Fibroblast of the aortic adventitia (primary cell): Measurements from ENCODE around the gene TCF4. TPM values are rescaled to one million over a fixed set of nuclear protein-coding genes. Genes with fewer than 3 reads are reported as not detected.

Source experiments
- DNase-seq: peaks from one replicate; pipeline ENCODE4 v3.0.0-alpha.2; 2010; ENCODE audit warnings: low read depth
- H3K4me3 ChIP-seq: 2 replicates; pipeline ENCODE4 v1.5.1; 2011; ENCODE audit warnings: low read depth, mild to moderate bottlenecking, control low read depth, low read length, moderate library complexity
- total RNA-seq: library from RNA; depleted of rRNA; stranded (reverse); fragments of >200 nt; gene quantifications from 2 replicates; pipeline ENCODE4 v1.2.3, GENCODE V29; 2012; ENCODE audit warnings: low replicate concordance
- TF ChIP-seq, protein P1 (sequence below): IDR thresholded peaks from 2 replicates; pipeline ENCODE4 v1.5.1; 2011; ENCODE audit warnings: mild to moderate bottlenecking, low read length, control low read depth, inconsistent platforms; ENCODE audit not compliant: insufficient read depth

TCF4 gene
- total RNA-seq, 1 donor = 105 TPM

DNA sequence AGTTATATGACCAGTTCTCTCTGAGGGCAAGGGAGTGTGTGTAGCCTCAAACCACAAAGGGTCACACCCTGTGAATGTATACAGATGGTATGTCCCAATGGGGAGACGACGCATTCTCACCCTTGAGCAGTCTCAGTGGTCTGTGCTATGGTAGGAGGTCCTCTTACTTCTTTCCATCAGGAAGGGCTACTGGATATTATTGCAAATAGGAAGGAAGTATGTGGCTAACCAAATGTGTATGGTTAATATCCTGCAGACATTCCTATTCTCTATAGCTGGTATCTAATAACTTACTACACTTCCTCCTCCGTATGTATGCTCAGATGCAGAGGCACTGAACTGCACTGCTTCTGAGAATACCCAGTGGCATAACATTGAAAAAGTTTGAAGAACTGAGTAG lies 322.0 kb downstream of the TCF4 start:
- no peak for DNase-seq
- no peak overlapping the region for H3K4me3 ChIP-seq
- TF ChIP-seq, protein P1, sequence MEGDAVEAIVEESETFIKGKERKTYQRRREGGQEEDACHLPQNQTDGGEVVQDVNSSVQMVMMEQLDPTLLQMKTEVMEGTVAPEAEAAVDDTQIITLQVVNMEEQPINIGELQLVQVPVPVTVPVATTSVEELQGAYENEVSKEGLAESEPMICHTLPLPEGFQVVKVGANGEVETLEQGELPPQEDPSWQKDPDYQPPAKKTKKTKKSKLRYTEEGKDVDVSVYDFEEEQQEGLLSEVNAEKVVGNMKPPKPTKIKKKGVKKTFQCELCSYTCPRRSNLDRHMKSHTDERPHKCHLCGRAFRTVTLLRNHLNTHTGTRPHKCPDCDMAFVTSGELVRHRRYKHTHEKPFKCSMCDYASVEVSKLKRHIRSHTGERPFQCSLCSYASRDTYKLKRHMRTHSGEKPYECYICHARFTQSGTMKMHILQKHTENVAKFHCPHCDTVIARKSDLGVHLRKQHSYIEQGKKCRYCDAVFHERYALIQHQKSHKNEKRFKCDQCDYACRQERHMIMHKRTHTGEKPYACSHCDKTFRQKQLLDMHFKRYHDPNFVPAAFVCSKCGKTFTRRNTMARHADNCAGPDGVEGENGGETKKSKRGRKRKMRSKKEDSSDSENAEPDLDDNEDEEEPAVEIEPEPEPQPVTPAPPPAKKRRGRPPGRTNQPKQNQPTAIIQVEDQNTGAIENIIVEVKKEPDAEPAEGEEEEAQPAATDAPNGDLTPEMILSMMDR = no peak

DNA sequence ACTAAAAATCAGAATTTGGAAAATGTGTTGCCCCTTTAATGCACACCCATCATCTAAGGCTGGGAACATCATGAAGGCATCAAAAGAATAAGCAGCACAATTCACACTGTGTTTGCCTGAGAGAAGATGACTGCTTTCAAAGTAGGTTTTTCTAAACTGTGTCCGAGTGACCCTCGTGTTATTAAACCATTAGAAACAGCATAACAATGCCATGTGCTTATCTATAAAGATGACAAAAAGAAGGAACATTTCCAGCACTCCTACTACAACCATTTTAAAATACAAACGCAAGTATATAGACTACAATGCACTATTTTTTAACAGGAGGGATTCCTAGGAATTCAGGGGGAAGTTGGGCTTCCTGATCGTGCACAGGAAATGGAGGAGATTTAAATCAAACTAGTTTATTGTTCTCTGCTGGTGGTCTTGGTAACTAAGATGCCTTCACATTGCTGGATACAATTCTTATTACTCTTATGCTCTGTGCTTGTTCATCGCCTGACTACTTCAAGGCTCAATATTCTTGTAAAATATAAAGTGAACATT lies 322.8 kb downstream of the TCF4 start:
- no peak for DNase-seq
- H3K4me3 ChIP-seq = no peak overlapping the region
- TF ChIP-seq, protein P1 = no peak

DNA sequence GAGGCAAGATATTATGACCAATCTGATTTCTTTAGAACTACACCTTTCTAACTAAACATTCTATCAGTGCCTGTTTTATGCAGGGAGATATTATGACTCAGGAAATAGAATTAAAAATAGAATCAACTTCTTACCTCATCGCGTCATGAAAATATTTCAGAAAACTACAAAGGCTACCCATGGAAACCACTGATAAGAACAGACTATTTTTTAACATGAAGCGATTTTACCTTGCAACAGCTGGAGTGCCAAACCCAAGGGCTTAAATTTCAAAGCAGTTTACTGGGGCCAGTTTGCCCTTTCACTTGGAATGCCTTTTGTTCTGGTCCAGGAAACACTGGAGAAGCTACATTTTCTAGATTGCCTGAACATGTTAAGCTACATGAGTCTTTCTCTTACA lies 323.9 kb downstream of the TCF4 start:
- TF ChIP-seq, protein P1 = no peak
- peak; percentile 73 for DNase-seq

DNA sequence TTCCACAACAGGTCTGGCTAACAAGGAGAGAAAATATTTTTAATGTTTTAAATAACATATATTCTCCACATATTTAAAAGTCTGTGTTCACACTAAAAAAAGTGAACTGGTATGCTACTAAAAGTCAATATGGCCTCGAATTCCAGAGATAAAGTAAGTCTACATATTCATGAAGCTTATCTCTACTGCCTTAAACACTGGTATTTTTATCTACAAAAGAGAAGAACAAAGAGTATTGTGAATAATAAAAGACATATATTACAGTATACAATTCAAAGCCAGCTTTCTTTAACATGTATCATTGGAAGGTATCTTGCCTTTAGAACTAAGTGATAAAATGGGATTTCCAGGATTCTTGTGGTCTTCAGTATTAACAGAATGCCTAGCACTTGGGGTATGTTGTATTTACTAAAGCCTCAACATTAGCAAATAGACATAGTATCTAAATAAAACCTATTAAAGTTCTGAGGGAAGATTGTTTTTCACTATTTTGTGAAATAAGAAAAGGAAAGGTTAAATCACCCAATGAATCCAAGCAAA lies 325.9 kb downstream of the TCF4 start:
- no peak overlapping the region for H3K4me3 ChIP-seq
- no peak for DNase-seq
- TF ChIP-seq, protein P1 = no peak

More for the DNA sequence above, 323.9 kb downstream of the TCF4 start:
- no peak overlapping the region for H3K4me3 ChIP-seq

DNA sequence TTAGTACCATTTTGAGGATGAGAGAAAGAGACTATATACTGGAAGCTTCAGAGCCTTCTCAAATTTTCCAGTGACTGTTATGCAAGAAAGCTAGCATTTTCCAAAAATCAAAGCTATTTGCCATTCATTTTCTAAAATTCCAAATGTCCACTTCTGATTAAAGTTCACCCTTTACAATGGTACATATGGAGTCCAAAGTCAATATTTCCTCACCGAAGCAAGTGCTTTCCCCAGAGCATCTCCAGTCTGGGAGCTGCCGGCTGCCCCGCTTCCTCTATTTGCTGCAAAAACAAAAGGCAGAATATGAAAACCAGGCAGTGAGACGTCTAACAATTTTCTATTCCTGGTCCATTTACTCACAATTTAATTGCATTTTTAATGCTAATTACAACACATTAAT lies 326.7 kb downstream of the TCF4 start:
- TF ChIP-seq, protein P1 = no peak
- H3K4me3 ChIP-seq = no peak overlapping the region
- DNase-seq = no peak

DNA sequence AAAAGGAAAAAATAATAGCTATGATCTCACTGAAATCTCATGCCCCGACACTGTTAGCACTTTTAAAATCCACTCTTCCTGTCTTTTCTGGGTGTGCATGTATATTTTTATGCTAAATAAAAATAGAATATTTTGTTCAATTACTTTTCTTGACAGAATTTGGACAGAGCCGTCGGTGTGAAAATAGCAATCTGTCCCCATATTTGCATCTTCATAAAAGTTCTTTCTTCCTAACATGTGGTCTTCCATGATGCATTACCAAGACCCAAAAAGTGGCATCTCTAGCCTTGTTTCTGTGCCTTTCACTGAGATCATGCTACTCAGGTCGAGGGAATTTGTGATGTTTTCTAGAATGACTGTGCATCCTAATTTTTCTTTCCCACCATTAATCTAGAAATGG lies 329.9 kb downstream of the TCF4 start:
- no peak for DNase-seq
- no peak overlapping the region for H3K4me3 ChIP-seq
- TF ChIP-seq, protein P1 = no peak

DNA sequence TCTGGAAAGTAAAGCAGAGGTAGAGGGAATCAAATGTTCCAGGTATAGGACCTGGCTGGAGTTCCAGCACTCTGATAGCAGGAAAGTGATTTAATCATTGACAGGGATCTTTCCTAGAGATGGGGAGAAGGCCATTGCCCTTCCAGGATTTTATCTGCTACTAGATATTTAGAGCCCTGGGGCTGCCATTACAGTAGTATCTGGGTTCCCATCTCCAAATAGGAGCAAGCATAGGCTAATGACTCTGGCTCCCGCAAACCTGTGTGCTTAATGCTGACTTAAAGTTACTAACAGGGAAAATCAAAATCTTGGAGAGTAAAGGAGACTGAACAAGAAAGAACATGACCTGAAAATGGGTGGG lies 331.1 kb downstream of the TCF4 start:
- H3K4me3 ChIP-seq = no peak overlapping the region
- DNase-seq = no peak
- TF ChIP-seq, protein P1 = no peak
